Measurements from ENCODE around the gene RIPK4. TPM values are rescaled to one million over a fixed set of nuclear protein-coding genes. Genes with fewer than 3 reads are reported as not detected.
A peak's percentile ranks its signal among the peaks of the same experiment; 100 is the strongest.

RIPK4 gene
- total RNA-seq, 1 donor from 2014 or later: 10.9 TPM

GRCh38 chr21:41777951-41778815 is 11.3 kb upstream of the RIPK4 start:
- TF ChIP-seq CTCF (IDR thresholded peaks at IDR 0.05): peak; percentile 92
- no peak overlapping the region for H3K4me3 ChIP-seq
- intact Hi-C loops (cut with DNase I): loop anchor here (5.0 kb wide), 1 partner anchor 166 kb away; no protein-coding TSS in a partner anchor
- H3K9me3 ChIP-seq: no peaks in the 10 kb centered on the region
- peaks cover 36% of the 10 kb centered on the region for H3K27me3 ChIP-seq
- H3K4me1 ChIP-seq: no peaks in the 10 kb centered on the region
- peak; percentile 96 for ATAC-seq
- DNase-seq: peak; percentile 91
- no peak overlapping the region for H3K27ac ChIP-seq
- H3K36me3 ChIP-seq: no peaks in the 10 kb centered on the region

- no peaks in the 10 kb centered on the region for H3K36me3 ChIP-seq
- DNase-seq: no peak
- no peak overlapping the region for H3K27ac ChIP-seq
- no peak for ATAC-seq
- H3K9me3 ChIP-seq: no peaks in the 10 kb centered on the region
- H3K4me3 ChIP-seq: no peak overlapping the region
- intact Hi-C loops (cut with DNase I): loop anchor here (5.0 kb wide), 1 partner anchor 164 kb away; no protein-coding TSS in a partner anchor
- peaks cover 34% of the 10 kb centered on the region for H3K27me3 ChIP-seq
- no peaks in the 10 kb centered on the region for H3K4me1 ChIP-seq
- no peak for TF ChIP-seq CTCF (IDR thresholded peaks at IDR 0.05)
Observed at GRCh38 chr21:41776778-41777177, 9.9 kb upstream of the RIPK4 start.

GRCh38 chr21:41775149-41775472 is 8.3 kb upstream of the RIPK4 start:
- no peaks in the 10 kb centered on the region for H3K36me3 ChIP-seq
- no peaks in the 10 kb centered on the region for H3K4me1 ChIP-seq
- no peak for TF ChIP-seq CTCF (IDR thresholded peaks at IDR 0.05)
- no peak overlapping the region for H3K4me3 ChIP-seq
- peak; percentile 23 for DNase-seq
- ATAC-seq: no peak
- H3K27me3 ChIP-seq: peaks cover 30% of the 10 kb centered on the region
- intact Hi-C loops (cut with DNase I): loop anchor here (5.0 kb wide), 1 partner anchor 163 kb away; no protein-coding TSS in a partner anchor
- H3K9me3 ChIP-seq: no peaks in the 10 kb centered on the region
- H3K27ac ChIP-seq: no peak overlapping the region

- TF ChIP-seq CTCF (IDR thresholded peaks at IDR 0.05): no peak
- Histone ChIP-seq H3K27me3 (peaks cover 30% of the 10 kb centered on the region), H3K4me1 (no peaks in the 10 kb centered on the region), H3K36me3 (no peaks in the 10 kb centered on the region), H3K9me3 (no peaks in the 10 kb centered on the region), H3K4me3 (no peak overlapping the region), H3K27ac (no peak overlapping the region)
- ATAC-seq: no peak
- no peak for DNase-seq
- intact Hi-C loops (cut with DNase I): loop anchor here (5.0 kb wide), 1 partner anchor 162 kb away; no protein-coding TSS in a partner anchor
Observed at GRCh38 chr21:41774467-41775148, 7.8 kb upstream of the RIPK4 start.

- no peak overlapping the region for H3K27ac ChIP-seq
- no peak for TF ChIP-seq CTCF (IDR thresholded peaks at IDR 0.05)
- no peaks in the 10 kb centered on the region for H3K36me3 ChIP-seq
- ATAC-seq (no peak), DNase-seq (peak; percentile 6)
- H3K4me3 ChIP-seq: no peak overlapping the region
- H3K4me1 ChIP-seq: peaks cover 10% of the 10 kb centered on the region
- H3K27me3 ChIP-seq: peaks cover 43% of the 10 kb centered on the region
- H3K9me3 ChIP-seq: no peaks in the 10 kb centered on the region
- intact Hi-C loops (cut with DNase I): no loop called here
Observed at GRCh38 chr21:41772351-41773080, 5.7 kb upstream of the RIPK4 start.
